ENCODE results near the gene CEND1.

GRCh38 chr11:797296-798092, 7.6 kb upstream of the CEND1 start:
- TF ChIP-seq ATF1 (CRISPR knock-in tag; IDR thresholded peaks at IDR 0.05) (no peak), ZNF883 (CRISPR knock-in tag; IDR thresholded peaks at IDR 0.05; ENCODE audit: not compliant biosample characterization) (peak; percentile 16), MAZ (IDR thresholded peaks at IDR 0.05; ENCODE audit: borderline replicate concordance, low read depth, low read length) (no peak), MAZ (CRISPR knock-in tag; IDR thresholded peaks at IDR 0.05; ENCODE audit: low read depth) (no peak), ZNF292 (CRISPR knock-in tag; IDR thresholded peaks at IDR 0.05; ENCODE audit: borderline replicate concordance, low read depth) (no peak; the same call in 1 of the 2 replicates), USF2 (IDR thresholded peaks at IDR 0.05; ENCODE audit: low read depth, low read length) (no peak), USF2 (CRISPR knock-in tag; IDR thresholded peaks at IDR 0.05; ENCODE audit: borderline replicate concordance) (no peak), TCF7L2 (IDR thresholded peaks at IDR 0.05; ENCODE audit: low read depth, low read length) (no peak), BRF2 (CRISPR knock-in tag; IDR thresholded peaks at IDR 0.05) (no peak), CSRNP1 (CRISPR knock-in tag; IDR thresholded peaks at IDR 0.05) (no peak; the same call in 1 of the 2 replicates), HNRNPLL (IDR thresholded peaks at IDR 0.05; ENCODE audit: low read depth, low read length, poor library complexity, severe bottlenecking) (no peak)

All from HepG2 (cell line).